ENCODE results near the gene ZNF628.

ZNF628 gene

GRCh38 chr19:55455576-55456235 is 20.7 kb upstream of the ZNF628 start:
- DNase-seq (ENCODE audit: low spot score): no peak
- in situ Hi-C loops (cut with MboI; ENCODE audit: low sequenced_read_pairs, unreplicated experiment): no loop called here
- no peak for TF ChIP-seq CTCF (IDR thresholded peaks at IDR 0.05; ENCODE audit: borderline replicate concordance, control extremely low read depth, extremely low read depth, insufficient read depth, missing control alignments)

GRCh38 chr19:55456347-55456746 is 20.1 kb upstream of the ZNF628 start:
- in situ Hi-C loops (cut with MboI; ENCODE audit: low sequenced_read_pairs, unreplicated experiment): no loop called here

GRCh38 chr19:55457683-55458457 is 18.5 kb upstream of the ZNF628 start:
- no peak for DNase-seq (ENCODE audit: low spot score)
- in situ Hi-C loops (cut with MboI; ENCODE audit: low sequenced_read_pairs, unreplicated experiment): no loop called here
- no peak for TF ChIP-seq CTCF (IDR thresholded peaks at IDR 0.05; ENCODE audit: borderline replicate concordance, control extremely low read depth, extremely low read depth, insufficient read depth, missing control alignments)

More at GRCh38 chr19:55456347-55456746, 20.1 kb upstream of the ZNF628 start:
- no peak for DNase-seq (ENCODE audit: low spot score)
- no peak for TF ChIP-seq CTCF (IDR thresholded peaks at IDR 0.05; ENCODE audit: borderline replicate concordance, control extremely low read depth, extremely low read depth, insufficient read depth, missing control alignments)

GRCh38 chr19:55459551-55459949 is 16.9 kb upstream of the ZNF628 start:
- in situ Hi-C loops (cut with MboI; ENCODE audit: low sequenced_read_pairs, unreplicated experiment): no loop called here
- DNase-seq (ENCODE audit: low spot score): no peak
- no peak for TF ChIP-seq CTCF (IDR thresholded peaks at IDR 0.05; ENCODE audit: borderline replicate concordance, control extremely low read depth, extremely low read depth, insufficient read depth, missing control alignments)

- no peak for TF ChIP-seq CTCF (IDR thresholded peaks at IDR 0.05; ENCODE audit: borderline replicate concordance, control extremely low read depth, extremely low read depth, insufficient read depth, missing control alignments)
- DNase-seq (ENCODE audit: low spot score): no peak
- in situ Hi-C loops (cut with MboI; ENCODE audit: low sequenced_read_pairs, unreplicated experiment): no loop called here
These were observed 16.3 kb upstream of the ZNF628 start for GRCh38 chr19:55459950-55460657.

GRCh38 chr19:55460670-55461258 is 15.7 kb upstream of the ZNF628 start:
- DNase-seq (ENCODE audit: low spot score): peak; percentile 81
- no peak for TF ChIP-seq CTCF (IDR thresholded peaks at IDR 0.05; ENCODE audit: borderline replicate concordance, control extremely low read depth, extremely low read depth, insufficient read depth, missing control alignments)
- in situ Hi-C loops (cut with MboI; ENCODE audit: low sequenced_read_pairs, unreplicated experiment): no loop called here

Data from GM13976 (cell line).